ENCODE results near the gene ZNRF4. TPM values are rescaled to one million over a fixed set of nuclear protein-coding genes. Genes with fewer than 3 reads are reported as not detected.

The ZNRF4 gene
- total and polyA plus RNA-seq, 12 donors = not detected

- 78 to 93% (median 85%) methylated on average over 3 to 4 of the region's 5 CpGs for WGBS, 4 donors
- no peak for DNase-seq
These were observed 474 bp upstream of the ZNRF4 start for GRCh38 chr19:5454743-5455142.

GRCh38 chr19:5456130-5456840 is 1.1 kb downstream of the ZNRF4 start:
- no peaks in the 10 kb centered on the region for H3K9me3 ChIP-seq (replicated peaks in 1 of 3)
- no peak overlapping the region for H3K4me3 ChIP-seq
- no peak overlapping the region for H3K27ac ChIP-seq
- H3K27me3 ChIP-seq = peaks cover 2% of the 10 kb centered on the region
- WGBS, 4 donors = 87 to 94% (median 90%) methylated on average over 3 to 35 of the region's 35 CpGs
- intact Hi-C loops (cut with DNase I) = no loop called here
- no peaks in the 10 kb centered on the region for H3K4me1 ChIP-seq (replicated peaks in 1 of 2)
- H3K36me3 ChIP-seq (replicated peaks in 1 of 2) = no peaks in the 10 kb centered on the region
- no peak for DNase-seq
- TF ChIP-seq, protein P1, sequence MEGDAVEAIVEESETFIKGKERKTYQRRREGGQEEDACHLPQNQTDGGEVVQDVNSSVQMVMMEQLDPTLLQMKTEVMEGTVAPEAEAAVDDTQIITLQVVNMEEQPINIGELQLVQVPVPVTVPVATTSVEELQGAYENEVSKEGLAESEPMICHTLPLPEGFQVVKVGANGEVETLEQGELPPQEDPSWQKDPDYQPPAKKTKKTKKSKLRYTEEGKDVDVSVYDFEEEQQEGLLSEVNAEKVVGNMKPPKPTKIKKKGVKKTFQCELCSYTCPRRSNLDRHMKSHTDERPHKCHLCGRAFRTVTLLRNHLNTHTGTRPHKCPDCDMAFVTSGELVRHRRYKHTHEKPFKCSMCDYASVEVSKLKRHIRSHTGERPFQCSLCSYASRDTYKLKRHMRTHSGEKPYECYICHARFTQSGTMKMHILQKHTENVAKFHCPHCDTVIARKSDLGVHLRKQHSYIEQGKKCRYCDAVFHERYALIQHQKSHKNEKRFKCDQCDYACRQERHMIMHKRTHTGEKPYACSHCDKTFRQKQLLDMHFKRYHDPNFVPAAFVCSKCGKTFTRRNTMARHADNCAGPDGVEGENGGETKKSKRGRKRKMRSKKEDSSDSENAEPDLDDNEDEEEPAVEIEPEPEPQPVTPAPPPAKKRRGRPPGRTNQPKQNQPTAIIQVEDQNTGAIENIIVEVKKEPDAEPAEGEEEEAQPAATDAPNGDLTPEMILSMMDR (IDR thresholded peaks at IDR 0.05) = no peak
- TF ChIP-seq POLR2A (IDR thresholded peaks at IDR 0.05) = no peak

More at GRCh38 chr19:5454743-5455142, 474 bp upstream of the ZNRF4 start:
- Histone ChIP-seq H3K36me3 (replicated peaks in 1 of 2) (no peaks in the 10 kb centered on the region), H3K27ac (no peak overlapping the region), H3K27me3 (peaks cover 12% of the 10 kb centered on the region), H3K4me3 (no peak overlapping the region), H3K4me1 (replicated peaks in 1 of 2) (no peaks in the 10 kb centered on the region), H3K9me3 (replicated peaks in 1 of 3) (no peaks in the 10 kb centered on the region)
- no peak for TF ChIP-seq POLR2A (IDR thresholded peaks at IDR 0.05)
- TF ChIP-seq, protein P1 (IDR thresholded peaks at IDR 0.05) = no peak
- intact Hi-C loops (cut with DNase I) = no loop called here

- no peak for TF ChIP-seq POLR2A (IDR thresholded peaks at IDR 0.05)
- TF ChIP-seq, protein P1 (IDR thresholded peaks at IDR 0.05) = no peak
- H3K4me1 ChIP-seq (replicated peaks in 1 of 2) = no peaks in the 10 kb centered on the region
- H3K27me3 ChIP-seq = no peaks in the 10 kb centered on the region
- H3K4me3 ChIP-seq = no peak overlapping the region
- H3K27ac ChIP-seq = no peak overlapping the region
- H3K9me3 ChIP-seq (replicated peaks in 1 of 3) = no peaks in the 10 kb centered on the region
- intact Hi-C loops (cut with DNase I) = no loop called here
- no peak for DNase-seq
- WGBS, 4 donors = 73 to 81% (median 80%) methylated on average over 15 to 16 of the region's 16 CpGs
- no peaks in the 10 kb centered on the region for H3K36me3 ChIP-seq (replicated peaks in 1 of 2)
These were observed 1.6 kb downstream of the ZNRF4 start for GRCh38 chr19:5456841-5457200.

- H3K9me3 ChIP-seq (replicated peaks in 1 of 3) = no peaks in the 10 kb centered on the region
- no peak overlapping the region for H3K4me3 ChIP-seq
- TF ChIP-seq POLR2A (IDR thresholded peaks at IDR 0.05) = no peak
- H3K27me3 ChIP-seq = no peaks in the 10 kb centered on the region
- no peaks in the 10 kb centered on the region for H3K36me3 ChIP-seq (replicated peaks in 1 of 2)
- intact Hi-C loops (cut with DNase I) = no loop called here
- WGBS, 4 donors = 54 to 62% (median 58%) methylated on average over 9 of the region's 9 CpGs
- DNase-seq = no peak
- H3K27ac ChIP-seq = no peak overlapping the region
- no peaks in the 10 kb centered on the region for H3K4me1 ChIP-seq (replicated peaks in 1 of 2)
These were observed 2.5 kb downstream of the ZNRF4 start for GRCh38 chr19:5457709-5458108.

GRCh38 chr19:5458420-5458819 is 3.2 kb downstream of the ZNRF4 start:
- Histone ChIP-seq H3K4me1 (replicated peaks in 1 of 2) (no peaks in the 10 kb centered on the region), H3K4me3 (no peak overlapping the region), H3K36me3 (replicated peaks in 1 of 2) (no peaks in the 10 kb centered on the region), H3K27ac (no peak overlapping the region), H3K27me3 (no peaks in the 10 kb centered on the region), H3K9me3 (replicated peaks in 1 of 3) (no peaks in the 10 kb centered on the region)
- no peak for TF ChIP-seq POLR2A (IDR thresholded peaks at IDR 0.05)
- TF ChIP-seq, protein P1 (IDR thresholded peaks at IDR 0.05) = no peak
- no peak for DNase-seq
- intact Hi-C loops (cut with DNase I) = no loop called here
- WGBS, 4 donors = 74 to 81% (median 81%) methylated on average over 7 of the region's 7 CpGs
